Right cardiac atrium (tissue), 5 donors: Measurements from ENCODE around the gene DIS3. TPM values are rescaled to one million over a fixed set of nuclear protein-coding genes. Genes with fewer than 3 reads are reported as not detected.
"Not testable (repeated sequence)": the region's sequence is repeated elsewhere in the genome, so short reads cannot be mapped to it uniquely, and the experiment has no call there.

Experiments
- ATAC-seq, 2 donors: fragments of 200-7000 bp; cut with Tn5 transposase; one replicate each; pipeline versions ENCODE4 v1.8.0 to v1.9.1; 2020; ENCODE audit warnings: moderate library complexity in 2 of 2, mild to moderate bottlenecking in 1 of 2
- DNase-seq, 3 donors: peaks; one replicate each; pipeline ENCODE4 v3.0.0-alpha.2; 2020
- H3K27ac ChIP-seq: one replicate; pipeline ENCODE4 v1.5.1; 2013; ENCODE audit warnings: mild to moderate bottlenecking, low read length, control low read depth, moderate library complexity
- H3K27me3 ChIP-seq: one replicate; pipeline ENCODE4 v1.6.1; 2013; ENCODE audit not compliant: control insufficient read depth, insufficient read depth
- H3K4me1 ChIP-seq: one replicate; pipeline ENCODE4 v1.6.1; 2013; ENCODE audit warnings: low read length; ENCODE audit not compliant: control insufficient read depth, insufficient read depth
- H3K4me3 ChIP-seq: one replicate; pipeline ENCODE4 v1.5.1; 2013; ENCODE audit warnings: low read length, control low read depth
- H3K9me3 ChIP-seq: one replicate; pipeline ENCODE4 v1.6.1; 2013; ENCODE audit warnings: low read length; ENCODE audit not compliant: control insufficient read depth
- WGBS: extraction: QIAGEN DNeasy Blood & Tissue Kit; methylation state at CpG from one replicate; pipeline ENCODE4 v1.1.7; 2013; 5-methylcytosine and 5-hydroxymethylcytosine counted together
- intact Hi-C, 4 donors: fragments of 100-400 bp; cut with DNase I; formaldehyde crosslinking; loops; one replicate each; pipeline versions ENCODE4 v1.11.0 to v1.14.0; 2022 to 2023
- long read RNA-seq, 4 donors: library from polyadenylated mRNA; unstranded; transcript quantifications; one replicate each; pipeline ENCODE4 v2.0.0, GENCODE V29; 2020 to 2021
- polyA plus RNA-seq: library from polyadenylated mRNA; stranded (reverse); fragments of 200-250 nt; gene quantifications from one replicate; pipeline ENCODE4 v1.2.3, GENCODE V29; 2013
- total RNA-seq, 4 donors: library from RNA; stranded (reverse); fragmentation: NEBNext Ultra II Directional; extraction: Animal tissue kit (Norgen Biotek cat#: 25700); gene quantifications; one replicate each; pipeline ENCODE4 v1.2.1, GENCODE V29; 2021
- donor health status: healthy with polysubstance abuse.
- donor health status: DM: no; HTN: yes; CAD: no.
- donor health status: DM: no; HTN: no; CAD: no.
- donor health status: DM: no; HTN: yes; CAD: no; lungs with severe emphysema.
- donor health status: DM: yes; HTN: yes; CAD: no.

The DIS3 gene
- total RNA-seq, result 10 to 100 TPM; 15.2 to 16.7 (median 15.6) TPM
- polyA plus RNA-seq, result 5.3 TPM
- long read RNA-seq, donor 1, full-length matches to known transcripts, result 13 of 19 reads
- long read RNA-seq, donor 1, partial matches to known transcripts, result 4 of 19 reads
- long read RNA-seq, donor 1, other reads (novel, unspliced or antisense), result 2 of 19 reads
- long read RNA-seq, donor 2, full-length matches to known transcripts, result 5 of 6 reads
- long read RNA-seq, donor 2, partial matches to known transcripts, result 0 of 6 reads
- long read RNA-seq, donor 2, other reads (novel, unspliced or antisense), result 1 of 6 reads
- long read RNA-seq, donor 3, full-length matches to known transcripts, result 27 of 41 reads
- long read RNA-seq, donor 3, partial matches to known transcripts, result 12 of 41 reads
- long read RNA-seq, donor 3, other reads (novel, unspliced or antisense), result 2 of 41 reads
- long read RNA-seq, donor 4, full-length matches to known transcripts, result 7 of 9 reads
- long read RNA-seq, donor 4, partial matches to known transcripts, result 1 of 9 reads
- long read RNA-seq, donor 4, other reads (novel, unspliced or antisense), result 1 of 9 reads

- Histone ChIP-seq H3K27ac (peak within 1 kb of the TSS; percentile 95), H3K27me3 (no peaks in the 10 kb centered on the region), H3K9me3 (no peaks in the 10 kb centered on the region), H3K4me1 (peaks cover 1% of the 10 kb centered on the region), H3K4me3 (peak within 1 kb of the TSS; percentile 79)
- intact Hi-C loops, result no loop called here
- ATAC-seq (peak; percentile 100), DNase-seq (peak; percentile 98 to 99 (median 98))
- under 1% methylated on average over 81 of the region's 81 CpGs for WGBS
Measured at GRCh38 chr13:72781451-72782439, at the start of gene DIS3, which contains the start of gene PIBF1. DIS3 (minus strand) TSS chr13:72781900; CDS start chr13:72781832, 68 bp downstream. PIBF1 (plus strand) TSS chr13:72782133; CDS start chr13:72783470, 1,337 bp downstream.

GRCh38 chr13:72823724-72824123 lies 42.0 kb upstream of the DIS3 start:
- Histone ChIP-seq H3K4me1 (peaks cover 1% of the 10 kb centered on the region), H3K9me3 (no peaks in the 10 kb centered on the region), H3K27ac (no peak overlapping the region), H3K27me3 (no peaks in the 10 kb centered on the region), H3K4me3 (no peak overlapping the region)
- DNase-seq, result no peak
- no peak for ATAC-seq
- intact Hi-C loops, result no loop called here
- WGBS, result 94% methylated on average over 3 of the region's 3 CpGs

GRCh38 chr13:72823081-72823480 lies 41.4 kb upstream of the DIS3 start:
- no peak overlapping the region for H3K4me3 ChIP-seq
- DNase-seq, result no peak
- intact Hi-C loops, result no loop called here
- no peaks in the 10 kb centered on the region for H3K27me3 ChIP-seq
- WGBS, result 96% methylated on average over 2 of the region's 2 CpGs
- H3K9me3 ChIP-seq, result no peaks in the 10 kb centered on the region
- H3K4me1 ChIP-seq, result peaks cover 1% of the 10 kb centered on the region
- no peak for ATAC-seq
- no peak overlapping the region for H3K27ac ChIP-seq

- no peaks in the 10 kb centered on the region for H3K9me3 ChIP-seq
- 66% methylated on average over 1 of the region's 1 CpG for WGBS
- peaks cover 1% of the 10 kb centered on the region for H3K4me1 ChIP-seq
- intact Hi-C loops, result no loop called here
- no peak overlapping the region for H3K27ac ChIP-seq
- DNase-seq (no peak), ATAC-seq (no peak)
- no peak overlapping the region for H3K4me3 ChIP-seq
- H3K27me3 ChIP-seq, result no peaks in the 10 kb centered on the region
Measured at GRCh38 chr13:72820898-72821279, 39.2 kb upstream of the DIS3 start.

- no peak overlapping the region for H3K4me3 ChIP-seq
- ATAC-seq (no peak), DNase-seq (no peak)
- 80% methylated on average over 8 of the region's 8 CpGs for WGBS
- intact Hi-C loops, result no loop called here
- H3K4me1 ChIP-seq, result peaks cover 1% of the 10 kb centered on the region
- H3K9me3 ChIP-seq, result no peaks in the 10 kb centered on the region
- H3K27ac ChIP-seq, result no peak overlapping the region
- no peaks in the 10 kb centered on the region for H3K27me3 ChIP-seq
Measured at GRCh38 chr13:72820156-72820897, 38.6 kb upstream of the DIS3 start.

GRCh38 chr13:72808917-72809500 lies 27.3 kb upstream of the DIS3 start:
- intact Hi-C loops, result no loop called here

GRCh38 chr13:72806514-72806913 lies 24.8 kb upstream of the DIS3 start:
- H3K27ac ChIP-seq, H3K27me3 ChIP-seq, DNase-seq, H3K4me1 ChIP-seq, intact Hi-C loops, H3K9me3 ChIP-seq, H3K4me3 ChIP-seq, ATAC-seq: not testable (repeated sequence)
- 98% methylated on average over 1 of the region's 1 CpG for WGBS

More at GRCh38 chr13:72808917-72809500, 27.3 kb upstream of the DIS3 start:
- ATAC-seq (no peak), DNase-seq (no peak)
- Histone ChIP-seq H3K27ac (no peak overlapping the region), H3K9me3 (no peaks in the 10 kb centered on the region), H3K4me3 (no peak overlapping the region), H3K4me1 (no peaks in the 10 kb centered on the region), H3K27me3 (no peaks in the 10 kb centered on the region)
- WGBS, result 17% methylated on average over 1 of the region's 1 CpG

GRCh38 chr13:72805676-72806346 lies 24.1 kb upstream of the DIS3 start:
- WGBS, result 98% methylated on average over 1 of the region's 1 CpG
- ATAC-seq (no peak), DNase-seq (no peak)
- Histone ChIP-seq H3K9me3 (no peaks in the 10 kb centered on the region), H3K4me3 (no peak overlapping the region), H3K27me3 (no peaks in the 10 kb centered on the region), H3K27ac (no peak overlapping the region), H3K4me1 (no peaks in the 10 kb centered on the region)
- intact Hi-C loops, result no loop called here

- Histone ChIP-seq H3K27ac (no peak overlapping the region), H3K27me3 (no peaks in the 10 kb centered on the region), H3K4me3 (no peak overlapping the region), H3K9me3 (no peaks in the 10 kb centered on the region), H3K4me1 (no peaks in the 10 kb centered on the region)
- intact Hi-C loops, result no loop called here
- 96% methylated on average over 1 of the region's 1 CpG for WGBS
- ATAC-seq (no peak), DNase-seq (no peak)
Measured at GRCh38 chr13:72804301-72804700, 22.6 kb upstream of the DIS3 start.

- intact Hi-C loops, result no loop called here
- DNase-seq (no peak), ATAC-seq (no peak)
- Histone ChIP-seq H3K27ac (no peak overlapping the region), H3K9me3 (no peaks in the 10 kb centered on the region), H3K4me1 (no peaks in the 10 kb centered on the region), H3K4me3 (no peak overlapping the region), H3K27me3 (no peaks in the 10 kb centered on the region)
- 62% methylated on average over 3 of the region's 3 CpGs for WGBS
Measured at GRCh38 chr13:72798817-72799216, 17.1 kb upstream of the DIS3 start.
